8988T (cell line): ENCODE results near the gene GPC6.

Experiments
- DNase-seq: peaks from one replicate; pipeline ENCODE4 v3.0.0; 2011

The GPC6 gene

DNA sequence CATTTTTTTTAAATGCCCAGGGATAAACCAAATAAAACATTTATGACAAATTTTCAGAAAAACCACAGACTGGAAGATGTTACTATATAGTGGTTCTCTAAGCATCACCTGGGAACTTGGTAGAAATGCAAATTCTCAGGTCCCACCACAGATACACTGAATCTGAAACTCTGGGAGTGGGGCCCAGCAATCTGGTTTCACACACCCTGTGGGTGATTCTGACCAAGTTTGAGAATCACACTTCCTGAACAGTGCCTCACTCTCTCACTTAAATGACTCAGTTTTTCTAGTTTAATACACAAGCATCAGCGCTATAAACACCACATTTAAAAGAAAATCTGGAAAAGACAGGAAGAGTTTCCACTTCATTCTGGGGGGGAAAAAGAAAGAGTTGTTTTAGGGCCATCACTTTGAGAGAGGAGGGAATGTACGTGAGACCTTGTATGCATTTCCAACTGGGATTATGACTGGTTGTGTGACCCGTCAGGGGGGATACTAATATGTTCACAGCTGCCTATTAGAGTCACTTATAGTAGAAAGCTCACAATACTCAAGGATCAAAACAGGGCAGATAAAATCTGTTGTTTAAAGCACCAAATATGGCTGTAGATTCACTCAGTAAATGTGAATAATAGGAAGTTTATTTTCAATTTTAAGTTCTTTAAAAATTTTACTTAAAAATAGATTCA lies 567.7 kb downstream of the GPC6 start:
- no peak for DNase-seq

DNA sequence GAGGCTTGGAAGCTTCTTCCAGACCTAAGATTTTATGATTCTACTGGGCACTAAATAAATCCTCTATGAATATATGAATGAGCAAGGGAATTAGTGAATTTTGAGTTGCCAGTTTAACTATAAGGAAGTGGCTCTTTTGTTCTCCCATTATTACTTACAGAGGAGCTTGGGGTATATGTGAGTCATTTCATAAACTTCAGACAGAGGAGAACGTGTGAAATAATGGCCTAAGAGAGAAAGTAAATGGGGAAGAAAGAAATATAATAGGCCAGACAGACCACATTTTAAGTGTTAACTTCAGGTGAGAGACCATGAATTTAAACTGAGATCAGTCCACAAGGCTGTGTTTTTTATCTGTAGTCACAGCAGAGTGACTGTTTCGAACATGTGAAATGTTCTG lies 570.9 kb downstream of the GPC6 start:
- no peak for DNase-seq

DNA sequence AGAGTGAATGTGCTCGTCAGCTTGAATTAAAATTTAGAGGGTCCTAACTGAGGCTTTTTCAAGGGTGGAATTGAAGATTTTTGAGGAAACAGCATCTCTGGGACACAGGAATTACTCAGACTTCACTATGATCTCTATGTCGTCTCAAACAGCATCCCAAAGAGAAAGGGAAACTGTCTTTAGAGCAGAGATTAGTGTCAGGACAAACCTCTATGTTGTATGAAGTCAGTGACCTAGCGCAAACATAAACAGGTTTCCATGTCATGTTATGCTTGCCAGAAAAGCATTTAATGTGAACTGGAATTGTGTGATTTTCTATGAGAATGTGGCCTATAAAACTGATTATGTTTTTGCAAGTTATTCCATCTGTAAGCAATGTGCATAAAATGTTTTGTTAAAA lies 573.7 kb downstream of the GPC6 start:
- DNase-seq = no peak

DNA sequence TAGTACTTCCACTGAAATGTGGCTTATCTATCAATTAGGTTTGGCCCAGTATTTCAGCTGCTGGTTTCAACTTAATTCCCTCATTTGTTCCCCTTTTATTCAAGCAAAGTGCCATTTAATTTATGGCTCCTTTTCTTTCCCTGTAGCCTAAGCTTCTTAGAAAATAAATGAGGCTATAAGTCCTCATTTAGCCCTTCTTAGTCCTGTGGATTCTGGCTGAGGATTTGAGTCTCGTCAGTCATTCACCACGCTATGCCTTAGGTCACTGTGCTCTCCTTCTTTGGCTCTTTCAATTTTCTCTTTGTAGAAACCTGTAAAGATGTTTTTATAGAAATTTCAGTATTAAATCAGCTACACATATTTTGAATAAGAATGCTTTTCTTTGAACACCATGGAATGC lies 579.1 kb downstream of the GPC6 start:
- DNase-seq = no peak

DNA sequence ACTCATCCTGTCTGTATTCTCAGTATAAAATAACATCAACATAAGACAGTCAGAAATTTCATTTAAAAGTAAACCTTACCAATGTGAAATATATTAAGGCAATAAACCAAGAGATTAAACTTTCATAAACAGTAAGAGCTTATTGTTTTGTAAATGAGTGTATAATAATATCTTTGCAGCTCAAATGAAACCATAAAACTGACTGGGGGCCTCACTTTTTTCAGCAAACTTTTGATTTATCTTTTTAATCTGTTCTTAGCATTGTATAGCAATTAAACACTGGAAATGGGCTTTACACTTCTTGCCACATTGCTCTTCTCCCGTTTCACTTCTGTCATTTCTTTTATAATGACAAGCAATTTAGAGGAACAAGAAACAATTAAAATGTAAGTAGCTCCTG lies 580.3 kb downstream of the GPC6 start:
- DNase-seq = no peak

DNA sequence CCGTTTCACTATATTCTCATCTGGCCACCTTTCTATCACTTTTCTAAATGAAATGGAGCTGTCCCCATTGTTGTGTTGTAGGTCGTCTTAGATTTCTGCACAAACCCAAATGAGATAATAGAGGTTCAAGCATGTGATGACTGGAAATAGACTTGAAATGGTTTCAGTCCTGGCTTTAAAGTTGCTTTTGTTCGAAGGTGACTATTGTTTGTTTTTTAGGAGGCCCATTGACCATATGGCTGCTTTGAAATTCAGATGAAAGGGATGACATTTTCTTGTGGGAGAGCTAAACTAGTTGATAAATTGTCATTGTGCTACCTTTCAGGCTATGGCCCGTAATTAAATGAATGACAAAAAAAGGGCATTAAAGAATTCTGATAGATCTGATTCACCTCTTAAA lies 583.7 kb downstream of the GPC6 start:
- DNase-seq = no peak

DNA sequence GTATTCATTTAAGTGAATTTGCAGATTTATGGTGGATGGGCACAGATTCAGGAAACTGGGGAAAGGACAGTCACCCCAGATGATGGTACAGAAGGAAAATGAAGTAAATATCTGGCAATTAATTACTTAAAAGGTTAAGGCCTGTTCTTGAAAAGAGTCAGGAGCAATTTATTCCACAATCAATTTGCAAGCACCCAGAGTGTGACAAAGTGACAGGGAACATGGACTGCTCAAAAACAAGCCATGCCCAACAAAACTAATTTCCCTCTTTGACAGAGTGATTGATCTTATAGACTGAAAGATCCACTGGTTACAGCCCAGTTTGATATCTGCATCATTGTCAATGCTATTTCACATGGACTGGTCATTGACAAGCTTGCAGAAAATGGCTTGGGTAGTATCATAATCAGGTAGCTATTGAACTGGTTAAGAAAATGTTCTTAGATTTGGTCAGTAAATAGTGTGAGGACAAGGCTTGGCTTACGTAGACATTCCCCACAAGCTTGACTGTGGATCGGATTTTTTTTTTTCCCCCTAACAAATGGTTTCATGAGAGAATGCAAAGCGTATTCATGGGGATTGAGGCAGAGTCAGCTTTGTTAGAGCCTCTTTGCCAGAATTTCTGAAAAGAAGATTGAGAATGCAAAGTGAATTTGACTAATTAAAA lies 584.6 kb downstream of the GPC6 start:
- DNase-seq = no peak

DNA sequence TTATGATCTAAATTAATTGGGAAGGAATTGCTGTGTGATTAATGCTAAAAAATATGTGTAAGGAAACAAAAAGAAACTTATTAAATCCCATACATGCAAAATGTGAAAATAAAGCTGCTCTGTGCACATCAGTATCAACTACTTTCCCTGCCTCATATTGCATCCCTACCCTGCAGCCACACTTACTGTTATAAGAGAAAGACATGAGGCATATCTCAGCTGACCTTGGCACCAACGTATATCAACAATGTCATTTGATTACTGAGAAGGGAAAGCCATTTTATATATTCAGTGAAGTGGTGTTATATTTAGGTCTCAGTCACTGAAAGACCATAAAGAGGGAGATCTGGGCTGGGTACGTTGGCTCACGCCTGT lies 585.1 kb downstream of the GPC6 start:
- DNase-seq = no peak

DNA sequence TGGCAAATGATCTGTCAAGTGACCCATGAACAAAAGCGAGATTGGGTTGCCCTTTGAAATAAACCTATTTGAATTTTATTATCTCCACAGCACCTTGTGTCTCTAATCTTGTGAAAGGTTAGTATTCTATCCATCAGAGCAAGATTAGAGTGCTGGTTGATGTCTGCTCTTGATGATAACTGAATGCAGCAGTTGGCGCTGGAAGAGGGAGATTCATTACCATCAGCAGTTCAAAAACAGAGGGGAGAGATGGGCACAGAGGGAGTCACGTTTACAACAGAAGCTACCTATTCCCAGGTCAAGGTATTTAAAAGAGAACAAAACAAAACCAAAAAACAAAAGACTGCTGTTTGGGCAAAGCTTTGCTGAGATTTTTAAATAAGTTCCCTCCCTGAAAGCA lies 588.1 kb downstream of the GPC6 start:
- no peak for DNase-seq

DNA sequence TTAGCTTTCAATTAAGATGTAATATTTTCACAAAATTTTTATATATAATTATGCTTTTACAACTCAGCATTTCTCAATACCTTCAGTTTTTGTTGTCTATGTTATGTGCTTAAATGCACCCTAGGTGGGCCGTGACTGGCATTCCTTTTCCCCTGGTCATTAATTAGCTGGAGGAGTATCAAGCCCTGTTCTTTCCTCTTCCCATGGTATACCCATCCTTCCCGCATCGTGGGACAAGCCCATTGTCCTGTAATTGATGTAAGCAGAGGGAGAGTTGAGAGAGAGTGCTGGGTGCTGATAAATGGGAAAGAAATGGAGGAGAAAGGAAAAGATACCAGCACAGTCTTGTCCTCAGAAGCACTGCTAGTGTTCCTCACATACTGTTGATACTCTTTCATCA lies 591.7 kb downstream of the GPC6 start:
- DNase-seq = no peak

DNA sequence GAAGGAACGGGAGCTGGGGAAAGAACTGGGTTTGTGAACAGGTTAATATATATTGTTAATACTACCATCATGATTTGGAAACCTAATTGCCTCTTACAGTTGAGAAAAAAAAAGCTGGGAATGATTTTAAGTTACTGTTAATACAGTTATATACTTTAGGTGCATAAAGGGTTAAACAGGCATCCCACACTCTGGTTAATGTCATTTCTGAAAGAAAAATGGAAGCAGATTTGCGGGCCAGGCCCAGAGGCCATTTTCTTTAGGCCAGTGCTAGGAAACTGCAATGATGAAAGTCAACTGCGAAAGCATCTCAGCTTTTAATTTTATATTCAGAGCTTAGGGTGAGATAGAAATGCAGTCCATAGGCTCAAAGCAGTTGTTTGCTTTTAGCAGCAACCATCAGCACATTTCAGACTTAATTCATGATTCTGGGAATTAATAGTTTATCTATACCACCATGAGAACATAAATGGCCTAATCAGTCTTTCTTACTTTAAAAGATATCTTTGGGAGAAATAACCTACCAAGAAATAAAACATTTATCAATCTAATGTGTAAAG lies 592.8 kb downstream of the GPC6 start:
- no peak for DNase-seq

DNA sequence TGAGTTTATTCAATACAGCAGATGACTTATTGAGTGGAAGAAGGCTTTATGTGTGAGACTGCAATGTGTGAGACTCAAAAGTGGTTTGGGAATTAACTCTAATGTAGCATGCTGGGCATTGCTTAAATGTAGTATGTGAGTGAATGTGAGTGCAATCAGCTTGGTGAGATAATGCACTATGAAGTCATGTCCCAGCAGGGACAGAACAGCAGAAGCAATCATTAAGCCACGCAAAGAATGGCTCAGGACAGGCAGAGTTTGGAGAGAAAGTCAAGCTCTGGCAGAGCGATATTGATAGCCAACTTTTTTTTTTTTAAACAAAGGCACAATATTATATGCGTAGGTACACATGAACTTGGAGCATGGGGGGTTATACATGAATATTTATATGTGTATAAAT lies 597.7 kb downstream of the GPC6 start:
- DNase-seq = no peak

DNA sequence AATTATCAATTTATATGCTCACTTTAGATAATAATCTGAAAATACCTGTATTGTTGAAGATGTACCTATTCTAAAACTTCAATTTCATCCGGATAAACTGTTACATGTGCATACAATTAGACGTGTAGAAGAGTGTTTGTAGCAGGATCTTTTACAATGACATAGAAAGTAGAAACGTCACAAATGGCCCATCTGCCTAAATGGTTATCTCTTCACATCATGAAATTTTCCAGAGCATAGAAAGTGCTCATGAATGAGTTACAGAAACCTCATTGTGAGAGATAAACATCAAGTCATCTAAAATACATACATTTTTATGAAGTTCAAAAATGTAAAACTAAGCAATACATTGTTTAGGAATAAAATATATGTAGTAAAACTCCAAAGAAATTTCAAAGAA lies 607.4 kb downstream of the GPC6 start:
- DNase-seq = no peak

DNA sequence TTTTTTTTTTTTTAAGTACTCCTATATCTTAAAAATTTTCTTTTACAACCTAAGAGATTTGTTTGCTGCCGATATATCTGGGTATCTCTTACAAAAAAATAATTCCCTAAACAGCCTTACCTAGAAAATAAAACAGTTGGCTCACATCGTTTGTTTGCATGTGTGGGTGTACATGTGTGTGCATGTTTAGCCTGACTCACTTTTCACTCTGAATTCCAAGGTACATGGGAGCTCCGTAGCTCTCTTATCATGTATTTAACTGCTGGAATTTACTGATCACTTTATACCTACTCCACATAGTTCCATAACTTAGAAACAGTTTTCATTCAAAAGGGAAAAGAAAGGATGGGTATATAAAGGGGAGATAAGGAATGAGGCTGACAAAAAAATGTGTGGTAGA lies 616.5 kb downstream of the GPC6 start:
- no peak for DNase-seq

DNA sequence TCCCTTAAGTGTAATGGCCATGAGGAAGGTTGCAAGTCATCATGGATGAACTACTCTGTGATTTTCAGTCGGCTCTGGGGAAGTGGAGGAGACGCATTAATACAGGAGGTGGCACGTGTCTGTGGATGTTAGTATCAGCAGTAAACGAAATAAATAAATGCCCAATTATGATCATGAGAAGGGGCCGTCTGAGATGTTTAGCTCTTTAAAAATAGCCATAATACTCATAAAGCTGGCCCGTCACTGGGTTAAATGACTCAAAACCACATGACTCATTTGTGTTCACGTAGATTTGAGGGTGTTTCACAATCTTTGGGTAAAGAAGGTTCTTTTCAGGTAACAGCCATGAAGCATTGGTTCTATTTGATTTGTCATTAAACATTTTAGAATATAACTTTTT lies 620.6 kb downstream of the GPC6 start:
- DNase-seq = no peak

DNA sequence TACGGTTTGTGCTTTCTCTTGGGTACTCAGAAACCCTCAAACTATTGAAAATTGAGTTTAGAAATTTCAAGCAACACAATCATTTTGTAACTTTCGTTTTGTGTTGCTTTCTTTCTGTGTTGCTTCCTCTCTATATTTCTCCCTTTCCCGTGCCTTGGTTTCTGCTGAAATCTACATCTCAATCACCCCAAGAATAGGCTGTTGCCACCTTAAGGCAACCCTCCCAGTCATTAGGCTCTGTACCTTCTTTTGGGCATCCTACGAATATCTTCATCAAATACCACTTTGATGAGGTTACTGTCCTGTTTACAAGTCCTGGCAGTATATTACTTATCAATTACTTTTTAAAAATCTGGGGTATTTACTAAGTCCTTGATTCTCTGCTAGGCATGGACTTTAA lies 621.6 kb downstream of the GPC6 start:
- no peak for DNase-seq

DNA sequence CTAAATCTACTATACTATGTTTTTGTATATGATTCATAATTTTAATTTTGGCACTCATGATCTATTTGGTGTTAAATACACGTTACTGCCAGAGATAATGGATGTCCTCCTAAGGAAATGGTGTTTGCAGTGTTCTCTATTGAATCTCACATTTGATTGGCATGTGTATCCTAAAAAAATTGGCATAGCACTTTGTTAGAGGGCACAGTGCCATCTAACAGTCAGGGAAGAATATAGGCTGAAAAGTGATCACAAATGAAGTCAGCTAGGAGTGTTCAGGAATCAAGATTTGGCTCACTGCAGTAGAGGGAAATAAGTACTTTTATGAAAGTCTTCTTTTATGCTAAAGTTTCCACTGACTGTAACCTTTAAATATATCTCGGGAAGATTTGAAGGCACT lies 624.6 kb downstream of the GPC6 start:
- no peak for DNase-seq

DNA sequence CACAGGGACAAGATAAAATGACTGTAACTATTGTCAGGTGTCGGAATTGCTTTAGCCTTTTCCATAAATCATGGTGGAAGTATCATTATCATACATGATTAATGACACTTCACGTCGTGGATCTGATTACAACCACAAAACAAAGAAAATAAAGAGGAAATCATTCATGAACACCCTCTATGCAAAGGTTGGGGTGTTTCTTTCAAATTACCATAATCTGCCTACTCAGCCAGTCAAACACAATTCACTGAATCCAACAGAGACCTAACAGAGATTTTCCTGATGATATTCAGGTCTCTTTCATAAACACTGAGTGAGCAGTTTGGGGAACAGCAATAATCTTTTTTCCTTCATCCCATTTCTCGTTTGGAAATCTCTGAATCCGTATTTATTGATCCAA lies 627.3 kb downstream of the GPC6 start:
- DNase-seq = no peak

DNA sequence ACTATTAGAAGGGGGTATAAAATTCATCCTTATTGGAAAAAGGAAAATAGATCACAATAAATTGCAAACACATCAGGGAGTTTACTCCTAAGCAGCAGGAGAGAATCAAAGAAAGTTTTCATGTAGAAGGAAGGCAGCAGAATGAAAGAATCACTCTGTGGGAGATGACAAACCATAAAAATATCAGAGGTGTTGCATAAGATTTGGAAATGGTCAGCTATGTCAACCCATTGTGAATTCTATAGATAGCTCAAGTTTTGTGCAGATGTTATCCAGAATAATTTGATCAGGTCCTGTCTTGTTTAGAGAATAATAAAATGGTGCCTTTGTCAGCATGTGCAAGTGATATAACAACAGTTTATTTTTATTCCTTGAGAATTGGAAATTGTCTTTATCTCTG lies 630.5 kb downstream of the GPC6 start:
- DNase-seq = no peak

DNA sequence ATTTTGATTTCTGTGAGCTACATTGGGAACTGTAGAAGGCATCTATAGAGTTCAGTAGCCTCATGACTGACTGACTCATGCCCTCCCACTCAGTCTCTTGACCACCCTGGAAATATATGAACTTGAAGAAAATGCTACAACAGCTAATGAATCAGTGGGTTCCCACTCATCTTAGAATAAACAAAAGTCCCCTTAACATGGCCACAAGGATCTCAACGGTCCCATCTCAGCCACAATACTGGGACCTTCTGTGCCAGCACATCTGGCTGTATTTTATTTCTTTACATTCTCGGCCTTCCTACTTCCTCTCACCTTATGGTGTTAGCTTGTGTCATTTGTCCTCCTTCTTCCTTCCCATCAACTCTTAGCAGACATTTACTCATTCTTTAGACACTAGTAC lies 633.1 kb downstream of the GPC6 start:
- no peak for DNase-seq

DNA sequence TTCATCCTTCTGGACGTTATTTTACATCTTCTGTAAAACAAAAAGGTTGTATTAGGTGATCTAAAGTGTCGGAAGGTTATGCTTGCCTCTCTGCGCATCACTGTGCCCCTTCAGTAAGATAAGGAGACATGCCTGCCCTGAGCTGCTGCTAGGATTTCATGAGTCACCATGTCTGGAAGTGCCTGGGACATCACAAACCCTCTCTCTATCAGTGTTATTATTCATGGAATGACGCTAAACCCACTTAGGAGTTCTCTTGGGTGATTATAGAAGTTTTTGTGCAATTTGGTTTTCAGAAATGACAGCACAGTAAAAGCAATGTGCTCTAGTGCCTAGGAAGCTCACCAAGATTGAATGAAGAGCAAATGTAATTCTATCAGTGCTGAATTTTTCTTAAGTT lies 635.2 kb downstream of the GPC6 start:
- DNase-seq = no peak

DNA sequence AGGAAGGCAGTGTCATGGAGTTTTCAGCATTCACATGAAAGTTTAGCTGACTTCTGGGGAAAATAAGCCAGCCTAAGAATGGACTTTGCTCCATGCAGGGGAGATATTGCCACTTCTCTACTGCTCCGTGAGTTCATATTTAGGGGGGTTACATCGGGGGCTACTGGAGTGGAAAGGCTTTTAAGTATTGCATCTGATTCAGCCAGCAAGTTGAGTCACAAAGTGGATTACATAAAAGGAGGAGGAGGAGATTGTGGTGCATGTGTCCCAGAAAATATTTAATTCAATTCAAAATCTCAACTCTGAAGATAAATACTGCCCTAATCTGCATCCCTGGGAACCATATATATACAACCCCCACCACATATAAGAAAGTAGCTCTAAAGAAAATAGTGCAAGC lies 635.7 kb downstream of the GPC6 start:
- no peak for DNase-seq

DNA sequence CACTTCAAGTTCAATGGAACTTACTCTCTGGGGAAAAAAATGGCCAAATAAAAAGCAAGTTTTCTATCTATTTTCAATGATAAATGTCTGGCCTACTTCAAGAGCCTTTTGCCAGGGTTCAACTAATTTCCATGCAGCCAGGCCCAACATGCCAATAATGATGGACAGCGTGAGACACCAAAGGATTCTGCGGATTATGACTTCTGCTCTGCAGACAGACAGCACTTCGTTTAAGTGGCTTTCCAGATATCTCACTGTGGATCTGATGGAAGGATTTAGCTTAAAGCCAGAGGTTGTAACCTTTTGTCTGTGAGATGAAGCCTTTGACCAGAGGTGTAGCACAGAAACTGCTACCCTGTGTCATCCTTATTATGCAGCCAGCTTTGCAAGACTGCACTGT lies 638.6 kb downstream of the GPC6 start:
- no peak for DNase-seq

DNA sequence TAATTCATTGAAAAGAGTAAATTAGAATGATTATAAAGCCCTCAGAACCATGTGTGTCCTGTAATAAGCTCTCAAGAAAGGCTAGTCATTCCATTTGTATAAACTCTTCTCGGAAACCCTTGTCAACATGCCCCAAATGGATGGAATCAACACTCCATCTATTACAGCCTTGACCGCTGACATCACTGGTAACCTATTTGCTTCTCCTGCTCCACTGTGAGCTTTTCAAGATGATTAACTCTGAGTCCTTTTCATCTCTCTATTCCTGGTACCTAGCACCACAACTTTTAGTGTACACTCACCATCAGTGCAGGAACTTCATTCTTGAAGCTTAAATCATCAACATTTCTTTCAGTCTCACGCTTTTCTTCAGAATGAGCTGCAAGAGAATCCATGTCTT lies 640.9 kb downstream of the GPC6 start:
- no peak for DNase-seq

DNA sequence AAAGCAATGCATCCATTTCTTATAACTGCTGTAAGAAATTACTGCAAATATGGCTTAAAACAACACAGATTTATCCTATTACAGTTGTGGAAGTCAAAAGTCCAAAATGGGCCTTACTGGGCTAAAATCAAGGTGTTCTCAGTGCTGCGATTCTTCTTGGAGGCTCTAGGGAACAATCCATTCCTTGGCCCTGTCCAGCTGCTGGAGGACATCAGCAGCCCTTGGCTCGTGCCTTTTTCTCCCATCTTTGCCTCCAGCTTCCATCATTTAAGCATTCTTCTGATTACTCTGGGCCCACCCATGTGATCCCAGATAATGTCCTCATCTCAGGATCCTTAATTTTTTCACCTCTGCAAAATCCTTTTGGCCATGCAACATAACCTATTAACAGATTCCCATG lies 645.8 kb downstream of the GPC6 start:
- DNase-seq = no peak
